Spinal cord (tissue), 10 donors: ENCODE results near the gene ETV6. TPM values are rescaled to one million over a fixed set of nuclear protein-coding genes. Genes with fewer than 3 reads are reported as not detected.

Experiments used
- DNase-seq, 6 donors: peaks; one replicate each; pipeline versions ENCODE4 v3.0.0 to v3.0.0-alpha.2; 2013 to 2015; ENCODE audit warnings: low spot score in 6 of 6, low read depth in 4 of 6
- H3K27ac ChIP-seq: one replicate; pipeline ENCODE4 v1.5.1; 2013; ENCODE audit warnings: low read depth, low read length, control low read depth
- H3K27me3 ChIP-seq: one replicate; pipeline ENCODE4 v1.6.1; 2013; ENCODE audit warnings: low read length; ENCODE audit not compliant: control insufficient read depth, insufficient read depth
- H3K36me3 ChIP-seq: one replicate; pipeline ENCODE4 v1.6.1; 2013; ENCODE audit warnings: low read length; ENCODE audit not compliant: control insufficient read depth, insufficient read depth
- H3K4me1 ChIP-seq: one replicate; pipeline ENCODE4 v1.6.1; 2013; ENCODE audit warnings: low read length; ENCODE audit not compliant: control insufficient read depth, insufficient read depth
- H3K4me3 ChIP-seq: one replicate; pipeline ENCODE4 v1.5.1; 2013; ENCODE audit warnings: low read depth, low read length, control low read depth
- H3K9me3 ChIP-seq: one replicate; pipeline ENCODE4 v1.6.1; 2013; ENCODE audit warnings: low read length; ENCODE audit not compliant: control insufficient read depth, insufficient read depth
- WGBS: methylation state at CpG from one replicate; pipeline ENCODE4 v1.1.5; 2013; ENCODE audit warnings: missing lambda C conversion rate; ENCODE audit not compliant: insufficient coverage; 5-methylcytosine and 5-hydroxymethylcytosine counted together
- polyA plus RNA-seq, 2 donors: library from polyadenylated mRNA; unstranded; fragments of 120-200 nt; gene quantifications; one replicate each; pipeline ENCODE4 v1.2.1, GENCODE V29; 2013; ENCODE audit not compliant: insufficient read length in 2 of 2
- total RNA-seq, 2 donors: library from RNA; depleted of rRNA in 1 of 2; stranded (reverse); fragments of 120-200 nt in 1 of 2; fragments of >200 nt in 1 of 2; gene quantifications; one replicate each; pipeline versions ENCODE4 v1.2.3 to v1.2.4, GENCODE V29; 2013 to 2014
- donor health status: healthy.

ETV6 gene
- total and polyA plus RNA-seq, 4 donors, result 6.8 to 9.9 (median 8.1) TPM

- 71% methylated on average over 1 of the region's 2 CpGs for WGBS
- H3K27ac ChIP-seq, result no peak overlapping the region
- no peaks in the 10 kb centered on the region for H3K27me3 ChIP-seq
- no peak overlapping the region for H3K4me3 ChIP-seq
- no peaks in the 10 kb centered on the region for H3K36me3 ChIP-seq
- no peaks in the 10 kb centered on the region for H3K9me3 ChIP-seq
- no peaks in the 10 kb centered on the region for H3K4me1 ChIP-seq
- peak in 1 of 6 donors; percentile 50 for DNase-seq
Measured at GRCh38 chr12:11686120-11686519, 36.6 kb downstream of the ETV6 start.

- 60% methylated on average over 2 of the region's 2 CpGs for WGBS
- Histone ChIP-seq H3K4me3 (no peak overlapping the region), H3K27ac (no peak overlapping the region)
Measured at GRCh38 chr12:11687528-11687927, 38.1 kb downstream of the ETV6 start.

GRCh38 chr12:11688379-11688778 is 38.9 kb downstream of the ETV6 start:
- no peak for DNase-seq
- H3K27ac ChIP-seq, result no peak overlapping the region
- H3K4me1 ChIP-seq, result no peaks in the 10 kb centered on the region
- no peaks in the 10 kb centered on the region for H3K27me3 ChIP-seq
- no peak overlapping the region for H3K4me3 ChIP-seq
- H3K9me3 ChIP-seq, result no peaks in the 10 kb centered on the region
- no peaks in the 10 kb centered on the region for H3K36me3 ChIP-seq
- whole genome bisulfite sequencing, result 95% methylated on average over 4 of the region's 4 CpGs

More at GRCh38 chr12:11687528-11687927, 38.1 kb downstream of the ETV6 start:
- Histone ChIP-seq H3K4me1 (no peaks in the 10 kb centered on the region), H3K27me3 (no peaks in the 10 kb centered on the region), H3K9me3 (no peaks in the 10 kb centered on the region), H3K36me3 (no peaks in the 10 kb centered on the region)
- DNase-seq, result no peak

- Histone ChIP-seq H3K9me3 (no peaks in the 10 kb centered on the region), H3K4me1 (no peaks in the 10 kb centered on the region), H3K27me3 (no peaks in the 10 kb centered on the region), H3K4me3 (no peak overlapping the region), H3K27ac (no peak overlapping the region), H3K36me3 (no peaks in the 10 kb centered on the region)
- DNase-seq, result no peak
- 77% methylated on average over 2 of the region's 2 CpGs for WGBS
Measured at GRCh38 chr12:11688831-11689230, 39.4 kb downstream of the ETV6 start.

GRCh38 chr12:11689591-11690186 is 40.2 kb downstream of the ETV6 start:
- DNase-seq, result peak in 1 of 6 donors; percentile 43
- H3K9me3 ChIP-seq, result no peaks in the 10 kb centered on the region
- H3K4me3 ChIP-seq, result no peak overlapping the region
- H3K36me3 ChIP-seq, result no peaks in the 10 kb centered on the region
- 83% methylated on average over 3 of the region's 10 CpGs for WGBS
- no peak overlapping the region for H3K27ac ChIP-seq
- no peaks in the 10 kb centered on the region for H3K27me3 ChIP-seq
- H3K4me1 ChIP-seq, result no peaks in the 10 kb centered on the region

GRCh38 chr12:11693067-11693466 is 43.6 kb downstream of the ETV6 start:
- no peaks in the 10 kb centered on the region for H3K9me3 ChIP-seq
- no peaks in the 10 kb centered on the region for H3K36me3 ChIP-seq
- H3K4me3 ChIP-seq, result no peak overlapping the region
- WGBS, result 98% methylated on average over 6 of the region's 6 CpGs
- no peak for DNase-seq
- H3K27ac ChIP-seq, result no peak overlapping the region
- peaks cover 3% of the 10 kb centered on the region for H3K4me1 ChIP-seq
- no peaks in the 10 kb centered on the region for H3K27me3 ChIP-seq

GRCh38 chr12:11693601-11694000 is 44.1 kb downstream of the ETV6 start:
- H3K36me3 ChIP-seq, result no peaks in the 10 kb centered on the region
- DNase-seq, result no peak

GRCh38 chr12:11694528-11694927 is 45.1 kb downstream of the ETV6 start:
- Histone ChIP-seq H3K9me3 (no peaks in the 10 kb centered on the region), H3K36me3 (no peaks in the 10 kb centered on the region), H3K27ac (no peak overlapping the region), H3K4me1 (peaks cover 3% of the 10 kb centered on the region), H3K27me3 (no peaks in the 10 kb centered on the region), H3K4me3 (no peak overlapping the region)
- no peak for DNase-seq
- WGBS, result no CpG with 5 or more reads among the region's 5 CpGs

More at GRCh38 chr12:11693601-11694000, 44.1 kb downstream of the ETV6 start:
- H3K27me3 ChIP-seq, result no peaks in the 10 kb centered on the region
- no peak overlapping the region for H3K27ac ChIP-seq
- no peak overlapping the region for H3K4me3 ChIP-seq
- no peaks in the 10 kb centered on the region for H3K9me3 ChIP-seq
- H3K4me1 ChIP-seq, result peaks cover 3% of the 10 kb centered on the region

- no peak overlapping the region for H3K4me3 ChIP-seq
- H3K4me1 ChIP-seq, result peaks cover 3% of the 10 kb centered on the region
- H3K27me3 ChIP-seq, result no peaks in the 10 kb centered on the region
- no peaks in the 10 kb centered on the region for H3K9me3 ChIP-seq
- H3K36me3 ChIP-seq, result no peaks in the 10 kb centered on the region
- peak in 2 of 6 donors; percentile 30 to 43 for DNase-seq
- no peak overlapping the region for H3K27ac ChIP-seq
- WGBS, result 83% methylated on average over 1 of the region's 3 CpGs
Measured at GRCh38 chr12:11695321-11695720, 45.8 kb downstream of the ETV6 start.

GRCh38 chr12:11696084-11696483 is 46.6 kb downstream of the ETV6 start:
- Histone ChIP-seq H3K4me3 (no peak overlapping the region), H3K4me1 (peaks cover 3% of the 10 kb centered on the region), H3K27ac (no peak overlapping the region), H3K36me3 (no peaks in the 10 kb centered on the region), H3K9me3 (no peaks in the 10 kb centered on the region), H3K27me3 (no peaks in the 10 kb centered on the region)
- DNase-seq, result no peak
- 100% methylated on average over 1 of the region's 3 CpGs for WGBS
